ENCODE data around the gene CDC14B. TPM values are rescaled to one million over a fixed set of nuclear protein-coding genes. Genes with fewer than 3 reads are reported as not detected.
"Not testable (repeated sequence)": the region's sequence is repeated elsewhere in the genome, so short reads cannot be mapped to it uniquely, and the experiment has no call there.

CDC14B gene
- total RNA-seq, 1 experiment from 2014 or later: 16.0 TPM

DNA sequence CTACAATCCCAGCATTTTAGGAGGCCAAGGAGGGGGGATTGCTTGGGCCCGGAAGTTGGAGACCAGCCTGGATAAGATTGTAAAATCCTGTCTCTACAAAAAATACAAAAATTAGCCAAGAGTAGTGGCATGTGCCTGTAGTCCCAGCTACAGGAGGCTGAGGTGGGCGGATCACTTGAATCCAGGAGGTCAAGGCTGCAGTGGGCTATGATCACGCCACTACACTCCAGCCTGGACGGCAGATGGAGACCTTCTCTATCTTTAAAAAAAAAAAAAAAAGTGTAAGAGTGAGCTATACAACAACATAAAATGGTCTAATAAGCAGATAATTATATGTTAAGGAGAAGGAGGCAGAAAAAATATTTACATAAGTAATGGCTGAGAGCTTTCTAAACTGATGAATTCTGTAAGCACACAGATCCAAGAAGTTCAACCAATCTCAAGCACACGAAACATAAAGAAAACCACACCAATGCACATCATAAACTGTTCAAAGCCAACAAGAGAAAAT lies 23.0 kb downstream of the CDC14B start:
- DNase-seq (ENCODE audit: extremely low read depth, low read depth): no peak

DNA sequence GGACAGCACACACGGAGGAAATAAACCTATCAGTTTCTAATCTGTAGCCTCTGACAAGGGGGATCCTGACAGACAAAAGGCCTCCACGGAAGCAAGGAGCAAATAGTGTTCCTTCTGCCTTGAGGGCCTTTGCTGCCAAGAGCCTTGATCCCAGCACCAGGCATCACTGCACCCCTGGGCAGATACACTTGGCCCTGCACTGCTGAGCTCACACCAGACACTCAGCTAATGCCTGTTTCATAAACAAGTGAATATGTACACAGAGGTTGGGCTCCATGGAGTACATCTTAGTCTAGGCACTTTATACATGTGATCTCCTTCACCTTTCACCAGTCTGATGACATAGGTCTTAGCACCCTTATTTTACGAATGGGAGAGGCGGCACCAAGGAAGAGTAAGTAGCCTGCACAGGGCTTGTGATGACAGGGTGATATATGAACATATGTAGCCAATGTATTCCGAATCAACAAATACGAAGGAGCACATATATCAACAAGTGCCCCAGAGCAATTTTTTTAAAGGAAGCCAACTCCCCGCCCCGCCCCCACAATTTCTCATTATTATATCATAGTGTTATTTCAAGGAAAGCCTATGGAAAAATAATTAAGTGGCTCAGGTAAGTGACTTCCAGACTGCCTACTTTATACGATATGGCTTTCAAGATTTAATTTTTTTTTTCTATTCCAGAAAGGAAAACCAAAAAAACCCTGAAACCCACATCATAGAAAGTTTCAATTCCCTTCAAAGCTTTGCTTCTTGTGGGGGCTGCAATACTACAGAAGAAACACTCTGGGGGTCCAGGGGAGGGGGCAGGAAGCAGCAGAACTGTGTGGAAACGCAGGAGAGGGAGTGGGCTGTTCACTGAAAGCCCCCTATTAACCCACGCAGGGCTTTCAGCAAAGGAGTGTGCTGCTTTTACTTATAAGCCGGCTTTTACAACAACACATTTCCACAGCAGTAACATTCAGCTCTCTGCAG lies 32.0 kb downstream of the CDC14B start:
- no peak for DNase-seq (ENCODE audit: extremely low read depth, low read depth)

DNA sequence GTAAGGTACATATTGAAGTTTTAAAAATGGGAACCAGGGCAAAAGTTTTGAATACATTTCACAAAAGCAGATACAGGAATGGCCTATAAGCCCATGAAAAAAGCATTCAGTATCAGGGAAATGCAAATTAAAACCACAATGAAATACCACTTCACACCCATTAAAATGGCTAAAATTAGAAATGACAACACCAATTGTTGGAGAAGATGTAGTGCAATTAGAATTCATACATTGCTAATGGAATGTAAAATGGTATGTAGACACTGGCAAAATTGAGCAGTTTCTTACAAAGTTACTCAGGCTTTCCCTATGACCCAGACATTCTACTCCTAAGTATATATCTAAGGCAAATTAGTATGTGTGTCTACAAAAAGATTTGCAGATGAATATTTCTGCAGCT lies 34.2 kb downstream of the CDC14B start:
- DNase-seq (ENCODE audit: extremely low read depth, low read depth): no peak

DNA sequence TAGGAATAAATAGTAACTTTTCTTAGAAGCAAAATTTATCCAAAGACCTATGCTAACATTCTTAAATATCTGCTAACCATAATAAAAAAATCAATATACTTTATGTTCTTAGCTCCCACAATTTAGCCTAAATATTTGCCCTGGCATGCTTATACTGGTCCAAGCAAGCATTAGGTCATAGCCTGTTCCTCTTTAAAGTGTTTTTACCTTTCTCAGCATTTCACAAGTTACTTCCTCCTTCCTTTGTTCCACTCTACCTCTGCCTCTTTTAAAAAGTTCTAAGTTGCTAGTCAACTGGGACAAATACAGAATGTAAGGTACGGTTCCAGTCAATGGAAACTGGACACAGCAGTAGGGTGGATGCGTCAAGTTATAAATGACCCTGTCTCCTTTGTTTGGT lies 37.4 kb downstream of the CDC14B start:
- DNase-seq (ENCODE audit: extremely low read depth, low read depth): not testable (repeated sequence)

DNA sequence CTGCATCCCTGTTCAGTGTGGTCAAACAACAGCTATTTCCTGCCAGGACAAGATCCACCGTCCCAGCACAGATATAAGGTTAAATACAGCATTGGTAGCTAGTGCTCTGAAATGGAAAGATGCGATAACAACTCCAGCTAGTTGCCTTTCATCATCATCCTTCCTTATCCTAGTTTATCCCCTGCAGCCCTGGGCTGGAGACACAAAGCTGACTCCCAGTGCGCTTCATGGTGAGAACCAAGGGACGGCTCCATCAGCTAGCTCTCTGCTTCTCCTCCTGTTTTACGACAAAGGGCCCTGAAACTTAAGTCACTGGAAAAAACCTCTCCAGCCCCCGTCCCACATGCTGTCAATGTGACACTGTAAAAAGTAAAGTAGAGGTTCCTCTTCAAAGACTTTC lies 37.9 kb downstream of the CDC14B start:
- DNase-seq (ENCODE audit: extremely low read depth, low read depth): no peak

DNA sequence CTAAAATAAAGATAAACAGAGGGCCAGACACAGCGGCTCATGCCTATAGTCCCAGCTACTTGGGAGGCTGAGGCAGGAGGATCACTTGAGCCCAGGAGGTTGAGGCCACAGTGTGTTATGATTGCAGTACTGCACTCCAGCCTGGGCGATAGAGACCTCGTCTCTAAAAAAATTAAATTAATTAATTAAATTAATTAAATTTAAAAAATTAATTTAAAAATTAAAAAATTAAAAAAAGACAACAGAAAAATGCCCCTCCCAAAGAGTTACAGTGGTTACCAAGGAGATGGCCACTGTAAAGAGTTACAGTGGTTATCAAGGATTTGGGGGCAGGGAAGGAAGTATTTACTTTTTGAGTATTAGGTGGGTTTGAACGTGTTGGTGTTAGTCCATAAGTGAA lies 38.3 kb downstream of the CDC14B start:
- DNase-seq (ENCODE audit: extremely low read depth, low read depth): no peak

DNA sequence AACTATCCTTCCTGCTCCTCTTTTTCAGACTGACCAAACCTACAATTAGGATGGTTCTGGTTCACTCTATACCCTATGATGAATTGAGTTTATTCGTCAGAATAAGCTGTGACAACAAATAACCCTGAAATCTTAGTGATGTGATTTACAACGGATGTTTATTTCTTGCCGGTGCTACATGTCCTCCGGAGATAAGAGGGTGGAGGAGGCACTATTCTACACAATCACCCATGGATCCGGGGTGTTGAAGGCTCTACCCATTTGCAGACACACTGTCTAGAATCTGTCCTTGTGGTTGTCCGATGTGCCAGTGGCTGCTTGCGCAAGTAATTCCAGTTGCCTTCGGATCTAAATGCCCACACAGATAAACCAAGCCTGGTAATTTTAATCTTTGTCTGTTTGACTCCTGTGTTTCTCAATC lies 44.7 kb downstream of the CDC14B start:
- DNase-seq (ENCODE audit: extremely low read depth, low read depth): no peak

DNA sequence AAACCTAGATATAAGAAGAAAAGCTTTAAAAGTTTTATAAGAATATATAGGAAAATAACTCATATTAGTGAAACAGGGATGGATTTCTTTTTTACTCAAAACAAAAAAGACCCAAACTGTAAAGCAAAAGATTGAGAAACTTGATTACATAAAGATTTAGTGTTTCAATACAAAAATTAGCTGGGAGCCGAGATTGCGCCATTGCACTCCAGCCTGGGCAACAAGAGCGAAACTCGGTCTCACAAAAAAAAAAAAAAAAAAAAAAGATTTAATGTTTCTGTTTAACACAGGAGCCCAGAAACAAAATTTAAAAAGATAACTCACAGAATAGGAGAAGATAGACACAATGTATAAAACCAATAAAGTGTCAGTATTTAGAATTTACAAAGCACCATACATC lies 45.2 kb downstream of the CDC14B start:
- DNase-seq (ENCODE audit: extremely low read depth, low read depth): no peak

DNA sequence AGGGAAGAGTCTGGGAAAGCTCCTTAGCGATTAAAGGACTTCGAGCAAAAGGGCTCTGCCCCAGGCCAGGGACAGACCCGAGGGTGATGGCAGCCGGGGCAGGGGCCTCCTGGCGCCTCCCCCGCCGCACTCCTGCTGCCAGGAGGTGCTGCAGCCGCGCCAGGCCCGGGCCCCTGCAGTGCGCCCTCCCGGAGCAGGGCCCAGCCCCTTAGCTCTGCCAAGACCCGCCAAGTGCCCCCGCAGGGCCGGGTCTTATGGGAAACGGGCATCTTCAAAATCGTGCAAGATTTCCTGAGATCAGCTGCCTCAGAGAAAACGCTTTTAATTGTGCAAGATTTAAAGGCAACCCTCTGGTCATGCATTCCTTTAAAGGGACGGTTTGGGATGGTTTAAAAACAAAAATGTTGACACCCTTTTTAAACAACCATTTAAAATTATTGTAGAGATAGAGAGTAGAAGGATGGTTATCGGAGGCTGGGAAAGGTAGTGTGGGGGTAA lies 52.4 kb downstream of the CDC14B start:
- no peak for DNase-seq (ENCODE audit: extremely low read depth, low read depth)

DNA sequence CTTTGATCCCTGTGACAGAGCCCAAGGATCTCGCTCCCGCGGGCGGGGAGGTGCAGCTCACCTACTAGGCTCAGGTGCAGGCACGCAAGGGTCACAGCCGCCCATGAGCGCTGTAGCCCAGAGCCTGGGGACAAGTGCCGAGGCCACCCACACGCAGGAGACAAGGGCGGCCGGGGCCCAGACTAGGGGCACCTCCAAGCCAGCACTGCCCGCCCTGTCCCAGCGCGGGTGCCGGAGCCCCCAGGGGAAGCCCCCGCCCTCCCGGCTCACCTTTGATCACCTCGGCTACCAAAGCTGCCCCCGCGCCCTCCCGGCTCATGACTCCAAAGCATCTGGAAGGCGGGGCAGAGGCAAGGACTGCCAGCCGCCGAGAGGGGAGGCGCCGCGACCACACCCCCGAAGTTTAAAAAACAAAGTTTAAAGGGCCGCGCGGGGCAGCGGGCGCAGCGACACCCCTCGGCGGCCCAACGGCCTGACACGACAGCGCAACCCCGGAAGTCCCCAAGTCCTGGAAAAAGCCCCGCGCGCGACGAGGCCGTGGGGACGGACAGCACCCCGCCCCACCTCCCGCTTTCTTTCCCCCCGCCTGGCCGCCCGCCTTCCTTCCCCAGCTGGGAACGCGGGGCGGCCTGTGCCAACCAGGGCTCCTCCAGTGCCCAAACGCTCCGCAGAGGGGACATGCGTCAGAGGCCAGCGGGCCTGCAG lies 53.0 kb downstream of the CDC14B start:
- DNase-seq (ENCODE audit: extremely low read depth, low read depth): peak; percentile 46

DNA sequence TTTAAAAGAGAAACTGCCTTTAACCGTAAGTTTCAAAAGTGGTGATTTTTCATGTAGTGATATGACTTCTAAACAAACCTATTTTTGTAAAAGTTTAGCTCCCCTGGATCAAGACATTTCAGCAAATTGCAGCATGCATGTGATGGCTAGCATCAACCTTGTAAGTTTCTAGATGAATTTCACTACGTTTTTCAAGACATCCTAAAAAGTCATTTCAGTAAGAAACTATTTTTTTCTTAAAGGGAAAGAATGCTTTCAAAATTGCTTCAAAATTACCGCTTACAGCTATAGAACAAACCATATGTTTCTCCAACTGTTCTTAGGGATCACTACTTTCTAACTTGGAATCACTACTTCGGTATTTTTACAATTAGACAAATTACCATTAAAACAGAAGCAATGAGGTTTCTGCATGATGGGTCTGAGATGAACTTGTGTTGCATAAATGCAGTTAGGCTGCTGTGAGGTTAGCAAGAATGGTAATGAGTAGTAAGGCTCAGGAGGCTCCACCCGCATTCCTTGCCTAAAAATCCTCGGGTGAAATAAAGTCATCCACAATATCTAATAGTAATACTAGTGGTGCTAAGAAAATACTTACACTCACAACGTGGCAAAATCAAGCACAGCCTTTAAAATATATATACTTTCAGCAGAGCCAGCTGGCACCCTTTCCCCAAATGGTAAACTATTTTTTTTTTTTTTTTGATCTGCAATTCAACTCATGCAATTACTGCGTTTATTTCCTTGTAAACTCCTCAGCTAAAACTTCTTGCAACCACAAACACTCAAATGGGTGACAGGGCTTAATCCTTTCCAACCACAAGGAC lies 53.8 kb downstream of the CDC14B start:
- DNase-seq (ENCODE audit: extremely low read depth, low read depth): no peak

DNA sequence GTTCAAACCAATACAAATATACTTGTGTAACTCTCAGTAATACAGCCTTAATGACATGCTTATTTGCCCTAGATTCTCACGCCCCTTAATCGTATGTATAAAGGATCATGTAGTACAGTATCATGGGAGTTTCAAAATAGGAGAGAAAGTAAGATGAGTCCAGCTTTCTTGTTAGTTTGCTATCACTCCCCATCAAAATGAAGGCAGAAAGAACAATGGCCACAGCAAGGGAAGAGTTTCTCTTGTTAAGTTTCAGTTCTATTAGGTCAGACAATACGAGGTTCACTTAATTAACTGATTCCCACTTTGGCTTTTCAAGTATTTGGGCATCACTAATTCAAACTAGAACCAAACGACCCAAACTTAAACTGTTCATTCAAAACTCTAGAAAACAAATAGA lies 55.4 kb downstream of the CDC14B start:
- DNase-seq (ENCODE audit: extremely low read depth, low read depth): no peak

DNA sequence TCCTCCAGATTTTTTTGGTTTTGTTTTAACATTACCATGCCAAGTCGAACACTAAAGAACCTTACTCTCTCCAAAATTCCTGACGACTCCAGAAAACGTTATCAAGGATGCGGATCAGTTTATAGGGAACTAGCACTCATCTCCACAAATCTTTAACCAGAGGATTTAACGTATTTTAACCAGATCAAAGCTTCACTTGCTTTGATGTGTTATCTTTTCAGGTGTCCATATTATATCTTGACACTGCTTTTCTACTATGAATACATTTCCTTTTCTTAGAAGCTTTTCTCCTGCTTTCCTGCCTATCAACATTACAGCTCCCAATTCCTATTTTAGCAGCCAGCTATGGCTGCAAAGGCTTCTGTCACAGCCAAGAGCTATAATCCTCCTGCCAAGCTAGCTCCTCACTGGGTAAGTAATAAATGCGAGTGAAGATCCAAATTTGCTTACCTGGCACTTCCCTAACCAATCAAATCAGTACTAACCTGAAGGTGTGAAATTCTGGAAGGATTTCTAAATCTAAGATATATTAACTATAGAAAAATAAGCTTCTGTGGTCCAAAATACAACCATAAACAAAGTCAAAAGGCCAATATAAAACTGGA lies 60.2 kb downstream of the CDC14B start:
- DNase-seq (ENCODE audit: extremely low read depth, low read depth): no peak

DNA sequence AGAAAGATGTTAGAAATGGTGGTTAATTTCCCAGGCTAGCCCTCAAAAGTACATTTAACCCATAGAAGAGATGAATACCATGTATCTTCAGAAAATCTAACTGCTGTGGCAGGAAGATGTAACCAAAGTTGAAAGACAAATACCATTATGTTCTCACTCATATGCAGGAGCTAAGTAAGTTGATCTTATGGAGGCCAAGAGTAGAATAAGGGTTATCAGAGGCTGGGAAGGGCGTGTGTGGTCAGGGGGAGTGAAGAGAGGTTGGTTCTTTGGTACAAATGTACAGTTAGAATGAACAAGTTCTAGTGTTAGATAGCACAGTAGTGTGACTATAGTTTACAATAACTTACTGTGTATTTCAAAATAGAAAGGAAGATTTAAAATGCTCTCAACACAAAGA lies 61.7 kb downstream of the CDC14B start:
- DNase-seq (ENCODE audit: extremely low read depth, low read depth): no peak

DNA sequence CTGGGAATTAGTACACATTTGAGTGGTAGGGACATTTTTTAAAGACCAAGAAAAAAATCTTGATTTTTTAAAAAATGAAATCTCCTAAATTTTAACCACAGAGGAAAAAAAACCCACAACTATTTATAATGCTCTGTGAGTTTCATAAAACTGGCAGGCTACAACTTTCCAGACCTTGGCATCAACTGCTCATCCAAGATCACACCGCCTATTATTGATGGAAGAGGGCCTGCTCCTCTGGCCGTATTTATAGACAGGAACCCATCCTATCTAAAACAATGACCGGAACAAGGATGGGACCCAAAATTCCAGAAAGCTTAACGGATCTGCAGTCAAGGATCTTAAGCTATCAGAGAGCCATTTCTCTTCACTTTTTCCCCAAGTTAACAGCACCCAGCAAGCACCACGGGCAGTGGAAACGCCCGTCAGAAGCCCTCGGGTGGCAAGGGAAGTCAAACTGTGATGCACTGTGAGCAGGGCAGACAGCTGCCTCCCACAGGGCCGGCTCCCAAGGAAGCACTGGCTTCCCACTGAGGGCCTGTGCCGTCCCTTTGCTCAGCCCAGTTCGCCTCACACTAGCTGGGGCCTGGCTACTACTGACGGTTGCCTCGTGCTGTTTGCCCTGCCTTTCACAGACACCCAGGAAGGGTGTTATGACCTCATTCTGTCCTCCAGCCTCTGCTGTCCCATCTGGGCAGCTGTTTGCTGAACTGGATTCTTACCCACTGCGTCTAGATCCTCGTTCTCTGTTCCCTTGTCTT lies 62.8 kb downstream of the CDC14B start:
- no peak for DNase-seq (ENCODE audit: extremely low read depth, low read depth)

DNA sequence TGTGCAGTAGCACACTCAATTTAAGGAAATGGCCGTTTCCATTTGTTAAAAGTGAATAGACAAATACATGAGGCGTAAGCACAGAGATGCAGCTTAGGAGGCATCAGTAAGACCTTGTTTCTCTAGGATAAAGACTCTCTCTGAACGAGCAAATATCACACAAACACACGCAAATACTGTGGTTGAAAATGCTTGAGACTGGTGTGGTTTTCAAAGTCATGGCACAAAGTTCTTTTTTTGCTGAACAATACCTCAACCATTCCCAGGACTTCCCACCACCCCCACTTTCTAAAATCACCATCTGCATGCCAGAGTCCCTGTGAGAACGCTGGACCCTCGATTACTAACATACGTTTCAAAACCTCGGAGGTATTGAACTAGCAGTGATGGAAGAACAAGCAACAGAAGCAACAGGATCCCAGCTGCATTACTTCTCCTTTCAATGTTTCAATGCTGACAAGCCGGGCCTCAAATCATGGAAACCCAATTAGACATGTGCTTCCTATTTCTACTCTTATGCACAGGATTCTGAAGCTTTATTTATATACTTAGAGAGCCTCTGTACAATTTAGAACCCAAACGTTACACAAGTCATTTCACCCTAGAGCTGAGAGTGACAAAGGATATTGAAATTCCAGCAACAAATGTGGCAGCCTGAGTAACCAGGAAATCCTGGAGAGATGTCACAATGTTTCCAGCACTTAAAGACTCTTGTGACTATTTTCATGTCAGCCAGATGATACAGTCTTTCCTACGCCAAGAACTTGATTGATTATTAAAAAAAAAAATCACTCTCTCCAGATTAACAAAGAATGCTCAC lies 63.9 kb downstream of the CDC14B start:
- DNase-seq (ENCODE audit: extremely low read depth, low read depth): no peak

DNA sequence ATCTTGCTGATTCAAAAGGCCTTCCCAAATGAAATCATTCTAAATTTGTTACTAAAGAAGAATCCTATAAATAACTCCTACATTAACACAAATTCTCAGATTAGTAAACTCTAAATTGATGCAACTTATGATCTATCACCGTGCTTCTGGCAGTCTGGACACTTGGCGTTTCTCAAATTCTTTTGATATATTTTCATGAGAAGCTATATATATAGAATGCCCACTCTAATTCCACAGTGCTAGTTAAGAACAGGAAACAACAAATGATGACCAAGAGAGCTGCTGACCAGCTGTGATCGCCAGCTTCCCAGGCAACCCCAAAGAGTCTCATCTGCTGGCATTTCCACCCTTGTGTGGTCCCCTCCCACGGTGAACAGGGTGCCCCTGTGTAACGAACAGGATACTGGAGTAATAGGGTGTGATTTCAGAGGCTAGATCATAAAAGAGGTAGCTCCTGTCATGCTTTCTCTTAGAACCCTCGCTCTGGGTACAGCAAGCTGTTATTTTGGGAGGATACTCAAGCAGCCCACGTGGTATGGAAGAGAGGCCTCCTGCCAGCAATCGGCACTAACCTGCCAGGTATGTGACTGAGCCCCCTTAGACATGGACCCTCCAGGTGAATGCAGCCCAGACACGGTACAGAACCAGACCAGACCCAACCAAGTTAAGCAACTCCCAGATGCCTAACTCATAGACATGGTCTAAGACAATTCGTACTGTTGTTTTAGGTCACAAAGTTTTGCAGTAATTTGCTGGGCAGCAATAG lies 64.7 kb downstream of the CDC14B start:
- no peak for DNase-seq (ENCODE audit: extremely low read depth, low read depth)

DNA sequence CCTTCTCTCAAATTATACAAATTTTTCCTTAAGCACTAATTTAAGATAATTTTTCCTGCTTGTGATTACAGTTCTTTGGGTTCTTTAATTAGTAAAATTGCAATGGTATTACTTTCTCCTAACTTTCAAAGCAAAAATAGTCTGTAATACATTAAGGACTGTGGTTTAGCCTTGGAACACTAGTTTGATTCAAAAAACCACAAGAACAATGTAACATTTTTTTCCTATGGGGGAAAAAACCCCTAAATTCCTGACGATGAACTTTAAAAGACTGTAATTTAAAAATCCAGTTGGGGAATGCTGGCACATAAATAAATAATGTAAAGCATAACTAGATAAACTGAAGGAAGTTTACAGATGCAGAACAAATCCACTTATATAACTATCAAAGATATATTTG lies 65.3 kb downstream of the CDC14B start:
- no peak for DNase-seq (ENCODE audit: extremely low read depth, low read depth)
